HEK293T (cell line): Measurements from ENCODE around the gene TLR5.

Experiments used
- ELF4 ChIP-seq: fragments of 450-650 bp; IDR thresholded peaks from 2 replicates; pipeline ENCODE4 v1.6.1; 2017; ENCODE audit warnings: antibody characterized with exemption
- FOXA1 ChIP-seq: fragments of 450-650 bp; IDR thresholded peaks from 2 replicates; pipeline ENCODE4 v1.6.1; 2016; ENCODE audit warnings: mild to moderate bottlenecking
- FOXM1 ChIP-seq: fragments of 450-650 bp; IDR thresholded peaks from 2 replicates; pipeline ENCODE4 v1.6.1; 2017; ENCODE audit warnings: mild to moderate bottlenecking, borderline replicate concordance
- HDGF ChIP-seq: fragments of 450-650 bp; IDR thresholded peaks from 2 replicates; pipeline ENCODE4 v1.6.1; 2017; ENCODE audit warnings: antibody characterized with exemption, borderline replicate concordance
- L3MBTL2 ChIP-seq: fragments of 450-650 bp; conservative IDR thresholded peaks from 2 replicates; pipeline ENCODE4 v1.6.1; 2016; ENCODE audit warnings: mild to moderate bottlenecking
- LEF1 ChIP-seq: fragments of 450-650 bp; IDR thresholded peaks from 2 replicates; pipeline ENCODE4 v1.6.1; 2017; ENCODE audit warnings: mild to moderate bottlenecking, borderline replicate concordance
- PKNOX1 ChIP-seq: fragments of 450-650 bp; IDR thresholded peaks from 2 replicates; pipeline ENCODE4 v1.6.1; 2016
- SP1 ChIP-seq: fragments of 450-650 bp; IDR thresholded peaks from 2 replicates; pipeline ENCODE4 v1.6.1; 2017
- SUZ12 ChIP-seq: fragments of 450-650 bp; IDR thresholded peaks from 2 replicates; pipeline ENCODE4 v1.6.1; 2016; ENCODE audit warnings: mild to moderate bottlenecking
- TARDBP ChIP-seq: fragments of 450-650 bp; IDR thresholded peaks from 2 replicates; pipeline ENCODE4 v1.6.1; 2016
- ZNF384 ChIP-seq: fragments of 450-650 bp; IDR thresholded peaks from 2 replicates; pipeline ENCODE4 v1.6.1; 2016

- TF ChIP-seq L3MBTL2: no peak; the same call in 1 of the 2 replicates
- TF ChIP-seq SP1: no peak
- no peak for TF ChIP-seq LEF1
- no peak for TF ChIP-seq SUZ12
- TF ChIP-seq TARDBP: no peak
- no peak for TF ChIP-seq FOXA1
- TF ChIP-seq FOXM1: no peak
- TF ChIP-seq ZNF384: no peak
- no peak for TF ChIP-seq ELF4
- TF ChIP-seq PKNOX1: no peak
- no peak for TF ChIP-seq HDGF
Observed at GRCh38 chr1:223129229-223129901, 13.7 kb downstream of the TLR5 start.
